CD4-positive, alpha-beta memory T cell (primary cell): ENCODE measurements around the gene ADAD2. TPM values are rescaled to one million over a fixed set of nuclear protein-coding genes. Genes with fewer than 3 reads are reported as not detected.

Experiments used
- CTCF ChIA-PET: fragments of 350-600 bp; sonication (Branson Sonifier 250); formaldehyde crosslinking; loops from one replicate; lab custom pipeline; 2021; ENCODE audit warnings: inconsistent platforms; ENCODE audit not compliant: partially characterized antibody; lab: Charles Lee
- POLR2A ChIA-PET: fragments of 350-600 bp; sonication (Branson Sonifier 250); formaldehyde crosslinking; loops from one replicate; lab custom pipeline; 2021; ENCODE audit not compliant: partially characterized antibody; lab: Charles Lee
- DNase-seq, 5 donors: peaks; one replicate each; pipeline versions ENCODE4 v3.0.0 to v3.0.0-alpha.2; 2020 to 2022; ENCODE audit warnings: mixed read lengths in 1 of 5
- H3K27ac ChIP-seq: one replicate; pipeline ENCODE4 v1.7.0; 2013; ENCODE audit warnings: low read depth, low read length
- H3K27me3 ChIP-seq: 2 replicates; pipeline ENCODE4 v1.7.0; 2013; ENCODE audit warnings: mild to moderate bottlenecking, low read length, moderate library complexity; ENCODE audit not compliant: insufficient read depth
- H3K36me3 ChIP-seq: 2 replicates; pipeline ENCODE4 v1.7.0; 2013; ENCODE audit warnings: mild to moderate bottlenecking, low read length, moderate library complexity; ENCODE audit not compliant: insufficient read depth
- H3K4me1 ChIP-seq: 2 replicates; pipeline ENCODE4 v1.7.0; 2013; ENCODE audit warnings: mild to moderate bottlenecking, low read length, moderate library complexity; ENCODE audit not compliant: insufficient read depth
- H3K4me3 ChIP-seq, 2 donors: one replicate each; pipeline ENCODE4 v1.7.0; 2013; ENCODE audit warnings: low read length in 2 of 2, mild to moderate bottlenecking in 1 of 2
- H3K9me3 ChIP-seq, 2 donors: one replicate each; pipeline ENCODE4 v1.7.0; 2013; ENCODE audit warnings: low read length in 2 of 2, control low read depth in 1 of 2; ENCODE audit not compliant: control insufficient read depth in 1 of 2
- H3K27ac Mint-ChIP-seq, 7 donors: one replicate each; pipeline ENCODE4 v1.8.0; 2020 to 2021; ENCODE audit warnings: mixed read lengths in 7 of 7, mild to moderate bottlenecking in 6 of 7, inconsistent platforms in 3 of 7, moderate library complexity in 3 of 7
- H3K27me3 Mint-ChIP-seq, 2 donors: one replicate each; pipeline ENCODE4 v1.8.0; 2020 to 2021; ENCODE audit warnings: mixed read lengths in 2 of 2
- H3K36me3 Mint-ChIP-seq, 2 donors: one replicate each; pipeline ENCODE4 v1.8.0; 2020 to 2021; ENCODE audit warnings: mixed read lengths in 2 of 2, inconsistent platforms in 1 of 2, mild to moderate bottlenecking in 1 of 2
- H3K4me1 Mint-ChIP-seq, 4 donors: one replicate each; pipeline ENCODE4 v1.8.0; 2020 to 2021; ENCODE audit warnings: mixed read lengths in 4 of 4, mild to moderate bottlenecking in 1 of 4
- H3K4me3 Mint-ChIP-seq, 8 donors: one replicate each; pipeline ENCODE4 v1.8.0; 2020 to 2021; ENCODE audit warnings: mixed read lengths in 8 of 8, mild to moderate bottlenecking in 7 of 8, moderate library complexity in 6 of 8, inconsistent platforms in 3 of 8
- H3K9me3 Mint-ChIP-seq, 8 donors: one replicate each; pipeline ENCODE4 v1.8.0; 2020 to 2021; ENCODE audit warnings: mixed read lengths in 8 of 8, mild to moderate bottlenecking in 5 of 8, inconsistent platforms in 3 of 8, moderate library complexity in 1 of 8
- intact Hi-C: fragments of 100-400 bp; cut with micrococcal nuclease; formaldehyde crosslinking; loops from one replicate; pipeline ENCODE4 v1.15.1; 2023
- polyA plus RNA-seq, 2 donors: library from polyadenylated mRNA; unstranded; fragments of 300-500 nt; fragmentation: Illumina TruSeq; gene quantifications; one replicate each; pipeline ENCODE4 v1.2.3, GENCODE V29; 2021
- total RNA-seq, 2 experiments: library from RNA; stranded (reverse); gene quantifications; one replicate each; pipeline ENCODE4 v1.2.3, GENCODE V29; 2021

Gene ADAD2
- total and polyA plus RNA-seq, 4 experiments from 2014 or later: not detected

DNA sequence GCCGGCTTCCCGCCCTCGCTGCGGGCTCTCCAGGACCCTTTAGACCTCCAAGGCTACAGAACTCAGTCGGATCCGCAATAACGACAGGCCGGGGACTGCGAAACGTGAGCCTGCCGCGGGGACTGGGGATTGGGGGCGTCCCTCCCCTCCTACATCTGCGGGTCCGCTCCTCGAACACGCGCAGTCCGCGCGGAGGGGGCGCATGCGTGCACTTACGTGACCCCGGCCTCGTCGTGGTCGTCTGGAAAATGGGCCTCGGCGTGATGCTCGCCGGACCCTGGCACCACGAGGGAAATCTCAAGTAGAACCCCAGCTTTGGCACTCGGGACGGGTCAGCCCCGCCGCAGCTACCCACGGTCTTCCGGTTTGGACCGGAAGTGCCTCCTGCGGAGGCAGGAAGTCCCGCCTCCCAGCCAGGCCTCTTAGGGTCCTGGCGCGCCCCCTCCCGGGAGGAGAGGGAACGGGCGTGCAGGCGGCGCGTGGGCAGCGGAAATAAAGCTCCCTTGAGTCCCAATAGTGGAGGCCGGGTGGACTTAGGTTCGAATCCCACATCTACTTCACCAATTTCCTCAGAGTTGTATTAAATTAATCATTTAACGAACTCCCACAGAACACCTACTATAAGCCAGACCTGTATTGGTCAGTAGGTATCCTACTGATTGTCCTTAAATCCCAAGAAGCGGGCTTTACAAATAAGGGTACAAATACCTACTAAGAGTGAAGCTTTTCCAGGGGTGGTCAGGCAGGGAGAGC is 4.1 kb upstream of the ADAD2 start, which contains the start of gene TAF1C:
Gene TAF1C (minus strand): TSS at position 373 of the 753 bp plus-strand sequence. CDS start 2,069 bp downstream, outside the sequence.
- ChIA-PET POLR2A (interaction anchor here (0.6 to 2.3 kb wide), 10 partner anchors 9 to 379 kb away, joined by 3 to 36 read pairs (median 4); partner anchors contain the start of genes DNAAF1, HSBP1, HSDL1 and MBTPS1), CTCF (interaction anchor here (0.6 to 3.3 kb wide), 35 partner anchors 9 to 378 kb away, joined by 3 to 55 read pairs (median 4); partner anchors contain the start of genes DNAAF1, HSDL1 and MBTPS1)

DNA sequence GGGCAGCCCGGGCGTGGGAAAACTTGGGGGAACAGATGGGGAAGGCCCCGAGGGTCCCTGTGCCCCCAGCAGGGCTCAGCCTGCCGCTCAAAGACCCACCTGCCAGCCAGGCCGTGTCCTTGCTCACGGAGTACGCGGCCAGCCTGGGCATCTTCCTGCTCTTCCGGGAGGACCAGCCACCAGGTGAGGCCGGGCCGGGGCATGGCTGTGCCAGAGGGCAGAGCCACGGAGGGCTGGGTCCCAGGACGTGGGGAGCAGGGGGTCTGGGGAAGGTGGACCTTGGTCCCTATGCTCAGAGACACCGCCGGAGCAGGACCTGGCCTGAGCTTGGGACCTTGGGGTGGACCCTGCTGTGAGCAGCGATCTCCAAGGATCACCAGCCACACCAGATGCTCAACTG is 509 bp downstream of the ADAD2 start:
- intact Hi-C loops: no loop called here
- Mint-ChIP-seq H3K27ac (no peak overlapping the region), H3K9me3 (no peaks in the 10 kb centered on the region), H3K36me3 (peaks cover 0 to 3% of the 10 kb centered on the region in 2 donors), H3K4me3 (no peak overlapping the region), H3K27me3 (no peaks in the 10 kb centered on the region), H3K4me1 (peaks cover 3 to 25% (median 17%) of the 10 kb centered on the region in 4 donors)
- no peak overlapping the region for H3K27ac ChIP-seq
- H3K4me1 ChIP-seq: peaks cover 10% of the 10 kb centered on the region
- ChIA-PET CTCF (no interaction called here), POLR2A (no interaction called here)
- H3K9me3 ChIP-seq: no peaks in the 10 kb centered on the region
- no peak for DNase-seq
- H3K36me3 ChIP-seq: no peaks in the 10 kb centered on the region
- no peak overlapping the region for H3K4me3 ChIP-seq
- no peaks in the 10 kb centered on the region for H3K27me3 ChIP-seq

More for the DNA sequence above, 4.1 kb upstream of the ADAD2 start, which contains the start of gene TAF1C:
- Mint-ChIP-seq H3K27ac (peak within 1 kb of the TSS; percentile 77 to 97 (median 94)), H3K4me3 (peak within 1 kb of the TSS; percentile 91 to 95 (median 93)), H3K9me3 (no peaks in the 10 kb centered on the region), H3K4me1 (peaks cover 10 to 32% (median 21%) of the 10 kb centered on the region in 4 donors), H3K27me3 (no peaks in the 10 kb centered on the region), H3K36me3 (peaks cover 9 to 20% of the 10 kb centered on the region in 2 donors)
- H3K4me3 ChIP-seq: peak within 1 kb of the TSS; percentile 90 to 98
- intact Hi-C loops: loop anchor here (1.0 to 5.0 kb wide), 5 partner anchors 42 to 840 kb away; partner anchors contain the start of genes DNAAF1, HSBP1, HSDL1 and KIAA0513
- no peaks in the 10 kb centered on the region for H3K9me3 ChIP-seq
- H3K36me3 ChIP-seq: peaks cover 24% of the 10 kb centered on the region
- peak; percentile 83 to 88 (median 86) for DNase-seq
- H3K27ac ChIP-seq: peak within 1 kb of the TSS; percentile 71
- no peaks in the 10 kb centered on the region for H3K27me3 ChIP-seq
- H3K4me1 ChIP-seq: peaks cover 19% of the 10 kb centered on the region

DNA sequence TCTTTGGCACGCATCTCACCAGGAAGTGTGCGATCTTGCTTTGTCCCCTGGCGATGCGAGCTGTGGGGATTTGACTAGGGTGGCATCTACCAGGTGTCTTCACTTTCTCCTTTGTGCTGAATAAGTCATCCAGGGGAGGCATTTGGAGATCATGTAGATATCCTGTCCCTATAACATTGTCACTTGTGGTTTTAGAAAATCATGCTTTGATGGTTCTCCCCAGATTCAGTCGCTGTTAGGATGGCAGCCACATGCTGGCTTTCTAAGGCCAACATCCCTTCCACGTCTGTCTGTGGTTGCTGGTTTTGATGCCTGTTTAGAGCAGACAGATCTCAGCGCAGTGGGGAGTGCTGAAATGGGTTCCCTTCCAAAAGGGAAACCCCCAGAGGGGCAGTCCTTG is 2.5 kb downstream of the ADAD2 start:
- H3K27me3 Mint-ChIP-seq: no peaks in the 10 kb centered on the region
- Histone ChIP-seq H3K4me1 (peaks cover 10% of the 10 kb centered on the region), H3K27ac (no peak overlapping the region), H3K9me3 (no peaks in the 10 kb centered on the region), H3K27me3 (no peaks in the 10 kb centered on the region), H3K36me3 (no peaks in the 10 kb centered on the region), H3K4me3 (no peak overlapping the region)
- intact Hi-C loops: no loop called here
- DNase-seq: peak in 1 of 5 donors; percentile 10
- H3K36me3 Mint-ChIP-seq: no peaks in the 10 kb centered on the region
- H3K4me1 Mint-ChIP-seq: peaks cover 3 to 18% (median 16%) of the 10 kb centered on the region in 4 donors
- ChIA-PET POLR2A (no interaction called here), CTCF (no interaction called here)
- peak overlapping the region in 5 of 7 donors; percentile 25 to 70 (median 44) for H3K27ac Mint-ChIP-seq
- no peaks in the 10 kb centered on the region for H3K9me3 Mint-ChIP-seq
- H3K4me3 Mint-ChIP-seq: peak overlapping the region in 5 of 8 donors; percentile 9 to 72 (median 69)

DNA sequence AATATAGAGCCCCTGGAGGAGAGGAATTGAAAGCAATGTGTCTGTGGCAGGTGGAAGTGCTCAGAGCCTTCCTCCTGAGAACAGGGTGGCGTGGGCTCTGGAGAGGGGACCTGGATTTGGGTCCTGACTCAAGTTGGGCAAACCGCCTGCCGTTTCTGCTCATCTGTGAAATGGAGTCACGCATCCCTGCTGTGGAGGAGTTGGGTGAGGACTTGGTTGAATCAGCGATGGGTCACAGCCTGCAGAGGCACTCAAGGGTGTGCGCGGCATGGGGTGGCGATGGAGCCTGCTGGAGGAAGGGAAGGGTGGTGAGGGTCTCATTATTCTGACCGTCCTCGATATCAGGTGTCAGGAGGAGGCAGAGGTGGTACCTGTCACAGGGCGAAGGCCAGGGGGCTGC is 3.1 kb downstream of the ADAD2 start:
- CTCF ChIA-PET: interaction anchor here (1.2 kb wide), 1 partner anchor 128 kb away, joined by 3 read pairs; no protein-coding TSS in a partner anchor
- H3K9me3 Mint-ChIP-seq: no peaks in the 10 kb centered on the region
- H3K27me3 Mint-ChIP-seq: no peaks in the 10 kb centered on the region
- no peaks in the 10 kb centered on the region for H3K27me3 ChIP-seq
- DNase-seq: no peak
- H3K4me1 ChIP-seq: peaks cover 10% of the 10 kb centered on the region
- intact Hi-C loops: no loop called here
- POLR2A ChIA-PET: interaction anchor here (0.6 kb wide), 1 partner anchor 77 kb away, joined by 3 read pairs; the partner anchor contains the start of gene MBTPS1
- no peaks in the 10 kb centered on the region for H3K36me3 ChIP-seq
- H3K27ac Mint-ChIP-seq: peak overlapping the region in 4 of 7 donors; percentile 26 to 70 (median 43)
- peak overlapping the region in 6 of 8 donors; percentile 55 to 72 (median 69) for H3K4me3 Mint-ChIP-seq
- H3K4me3 ChIP-seq: no peak overlapping the region
- H3K9me3 ChIP-seq: no peaks in the 10 kb centered on the region
- H3K27ac ChIP-seq: no peak overlapping the region
- H3K4me1 Mint-ChIP-seq: peaks cover 3 to 18% (median 16%) of the 10 kb centered on the region in 4 donors
- no peaks in the 10 kb centered on the region for H3K36me3 Mint-ChIP-seq

DNA sequence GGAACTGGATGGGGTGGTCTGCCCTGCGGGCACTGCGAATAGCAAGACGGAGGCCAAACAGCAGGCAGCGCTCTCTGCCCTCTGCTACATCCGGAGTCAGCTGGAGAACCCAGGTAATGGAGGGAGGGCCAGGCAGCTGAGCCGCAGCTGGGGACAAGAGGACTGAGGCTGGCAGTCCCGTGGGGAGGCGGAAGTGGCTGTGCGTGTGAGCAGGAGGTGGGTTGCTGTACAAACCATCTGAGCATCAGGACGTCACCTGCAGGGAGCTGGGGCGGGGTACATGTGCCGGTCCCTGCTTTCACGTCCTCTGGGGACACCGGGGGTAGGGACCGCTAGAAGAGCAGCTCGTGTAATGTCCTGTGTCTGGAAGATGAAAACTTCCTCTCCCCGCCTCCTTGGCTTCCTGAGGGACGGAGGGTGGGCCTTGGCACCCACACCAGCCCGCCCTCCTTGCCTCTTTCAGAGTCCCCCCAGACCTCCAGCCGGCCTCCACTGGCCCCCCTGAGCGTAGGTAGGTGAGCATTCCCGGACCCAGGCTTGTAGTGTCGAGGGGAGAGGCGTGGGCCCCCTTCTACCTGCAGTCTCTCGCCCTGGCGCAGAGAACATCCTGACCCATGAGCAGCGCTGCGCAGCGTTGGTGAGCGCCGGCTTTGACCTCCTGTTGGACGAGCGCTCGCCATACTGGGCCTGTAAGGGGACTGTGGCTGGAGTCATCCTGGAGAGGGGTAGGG is 3.7 kb downstream of the ADAD2 start:
- no peak overlapping the region for H3K27ac ChIP-seq
- Mint-ChIP-seq H3K4me3 (peak overlapping the region in 6 of 8 donors; percentile 55 to 72 (median 69)), H3K36me3 (no peaks in the 10 kb centered on the region), H3K27me3 (no peaks in the 10 kb centered on the region), H3K9me3 (no peaks in the 10 kb centered on the region), H3K27ac (peak overlapping the region in 1 of 7 donors; percentile 42), H3K4me1 (peaks cover 3 to 18% (median 16%) of the 10 kb centered on the region in 4 donors)
- DNase-seq: peak in 4 of 5 donors; percentile 17 to 53 (median 26)
- intact Hi-C loops: no loop called here
- no peaks in the 10 kb centered on the region for H3K9me3 ChIP-seq
- peaks cover 10% of the 10 kb centered on the region for H3K4me1 ChIP-seq
- ChIA-PET CTCF (interaction anchor here (1.2 kb wide), 1 partner anchor 129 kb away, joined by 3 read pairs; no protein-coding TSS in a partner anchor), POLR2A (interaction anchor here (0.6 kb wide), 1 partner anchor 78 kb away, joined by 3 read pairs; the partner anchor contains the start of gene MBTPS1)
- H3K4me3 ChIP-seq: no peak overlapping the region
- no peaks in the 10 kb centered on the region for H3K27me3 ChIP-seq
- H3K36me3 ChIP-seq: no peaks in the 10 kb centered on the region

DNA sequence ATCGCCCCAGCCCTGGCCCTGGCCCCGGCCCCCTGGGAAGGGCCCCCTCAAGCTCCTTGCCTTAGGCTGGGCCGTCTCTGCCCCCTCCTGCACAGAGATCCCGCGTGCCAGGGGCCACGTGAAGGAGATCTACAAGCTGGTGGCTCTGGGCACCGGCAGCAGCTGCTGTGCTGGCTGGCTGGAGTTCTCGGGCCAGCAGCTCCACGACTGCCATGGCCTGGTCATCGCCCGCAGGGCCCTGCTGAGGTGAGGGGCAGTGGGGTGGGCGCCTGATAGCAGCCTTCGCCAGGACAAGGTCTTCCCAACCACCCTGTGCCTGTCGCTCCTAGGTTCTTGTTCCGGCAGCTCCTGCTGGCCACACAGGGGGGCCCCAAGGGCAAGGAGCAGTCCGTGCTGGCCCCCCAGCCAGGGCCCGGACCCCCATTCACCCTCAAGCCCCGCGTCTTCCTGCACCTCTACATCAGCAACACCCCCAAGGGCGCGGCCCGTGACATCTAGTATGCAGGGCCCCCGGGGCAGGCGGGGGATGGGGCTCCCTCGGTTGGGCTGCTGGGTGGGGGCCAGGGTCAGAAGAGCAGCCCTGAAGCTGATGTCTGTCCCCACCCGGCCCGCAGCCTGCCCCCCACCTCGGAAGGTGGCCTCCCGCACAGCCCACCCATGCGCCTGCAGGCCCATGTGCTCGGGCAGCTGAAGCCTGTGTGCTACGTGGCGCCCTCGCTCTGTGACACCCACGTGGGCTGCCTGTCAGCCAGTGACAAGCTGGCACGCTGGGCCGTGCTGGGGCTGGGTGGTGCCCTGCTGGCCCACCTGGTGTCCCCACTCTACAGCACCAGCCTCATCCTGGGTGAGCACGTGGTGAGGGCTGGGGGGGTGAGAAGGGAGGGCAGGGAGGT is 4.5 kb downstream of the ADAD2 start:
- H3K27me3 ChIP-seq: no peaks in the 10 kb centered on the region
- no peaks in the 10 kb centered on the region for H3K36me3 ChIP-seq
- Mint-ChIP-seq H3K36me3 (no peaks in the 10 kb centered on the region), H3K27me3 (no peaks in the 10 kb centered on the region), H3K27ac (no peak overlapping the region), H3K9me3 (no peaks in the 10 kb centered on the region), H3K4me3 (no peak overlapping the region), H3K4me1 (peaks cover 3 to 18% (median 16%) of the 10 kb centered on the region in 4 donors)
- no peak overlapping the region for H3K27ac ChIP-seq
- intact Hi-C loops: no loop called here
- no peak overlapping the region for H3K4me3 ChIP-seq
- ChIA-PET POLR2A (interaction anchor here (0.8 kb wide), 1 partner anchor 9 kb away, joined by 3 read pairs; the partner anchor contains the start of gene TAF1C), CTCF (interaction anchor here (1.2 to 1.5 kb wide), 2 partner anchors 8 to 130 kb away, joined by 3 to 4 read pairs; partner anchors contain the start of gene TAF1C)
- no peaks in the 10 kb centered on the region for H3K9me3 ChIP-seq
- H3K4me1 ChIP-seq: peaks cover 10% of the 10 kb centered on the region
- DNase-seq: no peak
